H9 (cell line): ENCODE data around the gene SPDYE6. TPM values are rescaled to one million over a fixed set of nuclear protein-coding genes. Genes with fewer than 3 reads are reported as not detected.
"Not testable (repeated sequence)": the region's sequence is repeated elsewhere in the genome, so short reads cannot be mapped to it uniquely, and the experiment has no call there.

Source experiments
- DNase-seq: peaks from one replicate; pipeline ENCODE4 v3.0.0-alpha.2; 2017
- H2AFZ ChIP-seq: one replicate; pipeline ENCODE4 v1.6.1; 2013; ENCODE audit warnings: mild to moderate bottlenecking, low read length, control low read depth, moderate library complexity
- H2AK5ac ChIP-seq: 2 replicates; pipeline ENCODE4 v1.6.1; 2013; ENCODE audit warnings: low read length, control low read depth, mixed read lengths; ENCODE audit not compliant: insufficient read length
- H2BK120ac ChIP-seq: one replicate; pipeline ENCODE4 v1.6.1; 2013; ENCODE audit warnings: low read depth, mild to moderate bottlenecking, low read length, control low read depth, inconsistent platforms; ENCODE audit not compliant: poor library complexity, severe bottlenecking
- H2BK12ac ChIP-seq: 2 replicates; pipeline ENCODE4 v1.6.1; 2013; ENCODE audit warnings: low read length, control low read depth, mixed read lengths, low read depth; ENCODE audit not compliant: insufficient read length
- H2BK15ac ChIP-seq: 2 replicates; pipeline ENCODE4 v1.6.1; 2013; ENCODE audit warnings: low read depth, low read length, control low read depth
- H2BK20ac ChIP-seq: one replicate; pipeline ENCODE4 v1.6.1; 2013; ENCODE audit warnings: low read depth, mild to moderate bottlenecking, low read length, control low read depth, inconsistent platforms; ENCODE audit not compliant: poor library complexity, severe bottlenecking
- H2BK5ac ChIP-seq: 2 replicates; pipeline ENCODE4 v1.6.1; 2013; ENCODE audit warnings: low read length, control low read depth, mixed read lengths; ENCODE audit not compliant: insufficient read length
- H3K14ac ChIP-seq: 2 replicates; pipeline ENCODE4 v1.6.1; 2013; ENCODE audit warnings: low read length, control low read depth; ENCODE audit not compliant: insufficient read depth
- H3K18ac ChIP-seq: 2 replicates; pipeline ENCODE4 v1.6.1; 2013; ENCODE audit warnings: low read depth, mild to moderate bottlenecking, mixed read lengths, low read length, control low read depth; ENCODE audit not compliant: insufficient read length
- H3K23ac ChIP-seq: 2 replicates; pipeline ENCODE4 v1.6.1; 2013; ENCODE audit warnings: low read length, control low read depth, mixed read lengths, low read depth; ENCODE audit not compliant: insufficient read length
- H3K23me2 ChIP-seq: 2 replicates; pipeline ENCODE4 v1.6.1; 2013; ENCODE audit warnings: low read depth, mild to moderate bottlenecking, mixed read lengths, low read length, control low read depth; ENCODE audit not compliant: insufficient read length, poor library complexity, severe bottlenecking
- H3K27ac ChIP-seq: 2 replicates; pipeline ENCODE4 v1.5.1; 2013; ENCODE audit warnings: low read length, control low read depth, mixed read lengths, low read depth; ENCODE audit not compliant: insufficient read length
- H3K27me3 ChIP-seq: 2 replicates; pipeline ENCODE4 v1.6.1; 2013; ENCODE audit warnings: low read length, control low read depth, inconsistent platforms; ENCODE audit not compliant: insufficient read depth
- H3K4ac ChIP-seq: 2 replicates; pipeline ENCODE4 v1.6.1; 2013; ENCODE audit warnings: low read depth, mild to moderate bottlenecking, control low read depth, inconsistent platforms, low read length, moderate library complexity
- H3K4me1 ChIP-seq: 2 replicates; pipeline ENCODE4 v1.6.1; 2013; ENCODE audit warnings: low read length, control low read depth, inconsistent platforms; ENCODE audit not compliant: insufficient read depth
- H3K4me2 ChIP-seq: 2 replicates; pipeline ENCODE4 v1.6.1; 2013; ENCODE audit warnings: low read length, control low read depth, mixed read lengths; ENCODE audit not compliant: insufficient read length, insufficient read depth
- H3K56ac ChIP-seq: 2 replicates; pipeline ENCODE4 v1.6.1; 2013; ENCODE audit warnings: low read depth, mild to moderate bottlenecking, mixed read lengths, low read length, control low read depth; ENCODE audit not compliant: insufficient read length
- H3K79me1 ChIP-seq: 2 replicates; pipeline ENCODE4 v1.6.1; 2013; ENCODE audit warnings: low read depth, mild to moderate bottlenecking, moderate library complexity, low read length, control low read depth, inconsistent platforms; ENCODE audit not compliant: insufficient read depth, poor library complexity, severe bottlenecking
- H3K79me2 ChIP-seq: 2 replicates; pipeline ENCODE4 v1.6.1; 2013; ENCODE audit warnings: low read length, control low read depth, inconsistent platforms; ENCODE audit not compliant: insufficient read depth
- H3K9ac ChIP-seq: 2 replicates; pipeline ENCODE4 v1.6.1; 2013; ENCODE audit warnings: low read length, control low read depth, mixed read lengths; ENCODE audit not compliant: insufficient read length; ENCODE audit errors: extremely low read depth
- H3K9me3 ChIP-seq: one replicate; pipeline ENCODE4 v1.6.1; 2013; ENCODE audit warnings: low read depth, low read length, inconsistent platforms; ENCODE audit not compliant: control insufficient read depth
- H3T11ph ChIP-seq: one replicate; pipeline ENCODE4 v1.6.1; 2013; ENCODE audit warnings: mild to moderate bottlenecking, low read length, control low read depth, inconsistent platforms
- H4K20me1 ChIP-seq: one replicate; pipeline ENCODE4 v1.6.1; 2013; ENCODE audit not compliant: control insufficient read depth, insufficient read length, insufficient read depth
- H4K5ac ChIP-seq: 2 replicates; pipeline ENCODE4 v1.6.1; 2013; ENCODE audit warnings: low read depth, mild to moderate bottlenecking, mixed read lengths, low read length, control low read depth; ENCODE audit not compliant: insufficient read length
- H4K8ac ChIP-seq: replicated peaks from 2 replicates; pipeline ENCODE4 v1.6.1; 2013; ENCODE audit warnings: low read length, control low read depth, mixed read lengths, low read depth; ENCODE audit not compliant: insufficient read length
- H4K91ac ChIP-seq: 2 replicates; pipeline ENCODE4 v1.6.1; 2013; ENCODE audit warnings: low read depth, mild to moderate bottlenecking, moderate library complexity, mixed read lengths, low read length, control low read depth; ENCODE audit not compliant: insufficient read length
- H3K27ac Mint-ChIP-seq, 3 experiments: 2 replicates in 2 of 3; 3 replicates in 1 of 3; pipeline ENCODE4 v1.8.0; 2020 to 2021; ENCODE audit warnings: mixed read lengths in 3 of 3, mild to moderate bottlenecking in 1 of 3, moderate library complexity in 1 of 3
- H3K27me3 Mint-ChIP-seq: 2 replicates; pipeline ENCODE4 v1.8.0; 2021; ENCODE audit warnings: low read depth, mild to moderate bottlenecking, moderate library complexity, mixed read lengths
- H3K36me3 Mint-ChIP-seq, 3 experiments: 2 replicates in 2 of 3; 3 replicates in 1 of 3; pipeline ENCODE4 v1.8.0; 2020 to 2021; ENCODE audit warnings: low read depth in 3 of 3, mixed read lengths in 3 of 3; ENCODE audit not compliant: insufficient read depth in 1 of 3
- H3K4me1 Mint-ChIP-seq, 2 experiments: 2 replicates each; pipeline ENCODE4 v1.8.0; 2020; ENCODE audit warnings: mixed read lengths in 2 of 2
- H3K4me3 Mint-ChIP-seq, 2 experiments: 2 replicates in 1 of 2; 3 replicates in 1 of 2; pipeline ENCODE4 v1.8.0; 2020 to 2021; ENCODE audit warnings: mild to moderate bottlenecking in 2 of 2, mixed read lengths in 2 of 2, moderate library complexity in 1 of 2
- H3K9me3 Mint-ChIP-seq, 2 experiments: 2 replicates in 1 of 2; 3 replicates in 1 of 2; pipeline ENCODE4 v1.8.0; 2020; ENCODE audit warnings: mild to moderate bottlenecking in 2 of 2, mixed read lengths in 2 of 2, moderate library complexity in 1 of 2
- CTCF ChIP-seq: fragments of 200-600 bp; sonication (generic); conservative IDR thresholded peaks from 3 replicates; pipeline ENCODE4 v1.8.0; 2021; ENCODE audit warnings: antibody characterized with exemption, mild to moderate bottlenecking
- WGBS: extraction: QIAGEN DNeasy Blood & Tissue Kit; methylation state at CpG from one replicate; pipeline ENCODE4 v1.1.7; 2013; ENCODE audit warnings: missing lambda C conversion rate, low lambda C conversion rate, mixed read lengths; ENCODE audit not compliant: insufficient read length; ENCODE audit errors: extremely low coverage; 5-methylcytosine and 5-hydroxymethylcytosine counted together
- total RNA-seq: library from RNA; stranded (reverse); gene quantifications from 2 replicates; pipeline ENCODE4 v1.2.1, GENCODE V29; 2021

The SPDYE6 gene
- total RNA-seq, 1 experiment from 2014 or later: not detected

GRCh38 chr7:102326157-102326889, 29.9 kb downstream of the SPDYE6 start:
- Histone ChIP-seq H2AFZ (no peak overlapping the region), H3K4me1 (no peaks in the 10 kb centered on the region), H3K14ac (no peak overlapping the region), H3K23ac (no peak overlapping the region), H4K91ac (no peak overlapping the region), H2BK12ac (no peak overlapping the region), H3K18ac (no peak overlapping the region), H3K9ac (no peak overlapping the region), H2BK15ac (no peak overlapping the region), H2AK5ac (no peak overlapping the region), H4K5ac (no peak overlapping the region), H3K4me2 (no peak overlapping the region), H2BK5ac (no peak overlapping the region), H3K79me1 (no peaks in the 10 kb centered on the region), H3K4ac (no peak overlapping the region), H3K56ac (no peak overlapping the region), H3K27ac (no peak overlapping the region), H2BK20ac (no peak overlapping the region), H3K27me3 (no peaks in the 10 kb centered on the region), H3K23me2 (no peaks in the 10 kb centered on the region), H4K8ac (no peak overlapping the region), H3K79me2 (no peaks in the 10 kb centered on the region), H3T11ph (no peak overlapping the region), H2BK120ac (no peak overlapping the region), H4K20me1 (no peaks in the 10 kb centered on the region), H3K9me3 (no peaks in the 10 kb centered on the region)
- Mint-ChIP-seq H3K9me3 (no peaks in the 10 kb centered on the region), H3K4me1 (peaks cover 7 to 15% of the 10 kb centered on the region in 2 experiments), H3K27me3 (peaks cover 32% of the 10 kb centered on the region), H3K27ac (peak overlapping the region in 1 of 3 experiments; percentile 59; a peak in 2 of 7 replicates), H3K4me3 (no peak overlapping the region; a peak in 1 of 5 replicates), H3K36me3 (no peaks in the 10 kb centered on the region)
- no CpG with 5 or more reads among the region's 11 CpGs for WGBS
- no peak for DNase-seq
- no peak for TF ChIP-seq CTCF

GRCh38 chr7:102325106-102325505, 31.1 kb downstream of the SPDYE6 start:
- H4K20me1 ChIP-seq, H4K5ac ChIP-seq, H2AK5ac ChIP-seq, H3K9me3 ChIP-seq, H3K4ac ChIP-seq, H3K56ac ChIP-seq, H3K79me1 ChIP-seq, H3T11ph ChIP-seq, H3K79me2 ChIP-seq, H3K27me3 ChIP-seq, H2BK120ac ChIP-seq, H3K4me3 Mint-ChIP-seq, H4K91ac ChIP-seq, DNase-seq, H3K27ac ChIP-seq, H2AFZ ChIP-seq, H3K36me3 Mint-ChIP-seq, H3K9ac ChIP-seq, H4K8ac ChIP-seq, H3K4me2 ChIP-seq, H2BK20ac ChIP-seq, H3K9me3 Mint-ChIP-seq, H3K23me2 ChIP-seq, H3K14ac ChIP-seq, H2BK15ac ChIP-seq, H2BK12ac ChIP-seq, H3K4me1 ChIP-seq, H3K18ac ChIP-seq, H3K27ac Mint-ChIP-seq, H2BK5ac ChIP-seq, H3K23ac ChIP-seq: not testable (repeated sequence)
- Mint-ChIP-seq H3K27me3 (peaks cover 31% of the 10 kb centered on the region), H3K4me1 (peaks cover 8 to 18% of the 10 kb centered on the region in 2 experiments)
- WGBS: no CpG with 5 or more reads among the region's 11 CpGs
